IMR-90 (cell line): Measurements from ENCODE around the gene NDP.

ENCODE experiments used
- CEBPB ChIP-seq: IDR thresholded peaks from 2 replicates; pipeline ENCODE4 v1.6.1; 2012; ENCODE audit warnings: low read depth, low read length, improper control_type of control experiment
- CTCF ChIP-seq: conservative IDR thresholded peaks from 2 replicates; pipeline ENCODE4 v1.5.1; 2012; ENCODE audit warnings: mild to moderate bottlenecking, low read depth, low read length, improper control_type of control experiment
- FOS ChIP-seq: fragments of 150-350 bp; IDR thresholded peaks from 2 replicates; pipeline ENCODE4 v1.6.1; 2016; ENCODE audit warnings: low read depth, low read length
- MAFK ChIP-seq: IDR thresholded peaks from 2 replicates; pipeline ENCODE4 v1.6.1; 2012; ENCODE audit warnings: low read depth, low read length, improper control_type of control experiment
- NFE2L2 ChIP-seq: fragments of 150-350 bp; IDR thresholded peaks from 2 replicates; pipeline ENCODE4 v1.6.1; 2016; ENCODE audit warnings: low read depth, mild to moderate bottlenecking, low read length
- POLR2A ChIP-seq: IDR thresholded peaks from 2 replicates; pipeline ENCODE4 v1.6.1; 2012; ENCODE audit warnings: mild to moderate bottlenecking, low read depth, low read length
- RAD21 ChIP-seq: IDR thresholded peaks from 2 replicates; pipeline ENCODE4 v1.6.1; 2012; ENCODE audit warnings: low read length, improper control_type of control experiment
- USF2 ChIP-seq: fragments of 150-350 bp; IDR thresholded peaks from 2 replicates; pipeline ENCODE4 v1.6.1; 2017; ENCODE audit warnings: mild to moderate bottlenecking, antibody characterized with exemption, low read length, low read depth

GRCh38 chrX:43975796-43976195, 2.6 kb upstream of the NDP start:
- no peak for TF ChIP-seq CTCF
- no peak for TF ChIP-seq MAFK
- no peak for TF ChIP-seq POLR2A
- no peak for TF ChIP-seq RAD21
- TF ChIP-seq NFE2L2, result no peak
- TF ChIP-seq CEBPB, result no peak
- no peak for TF ChIP-seq FOS
- no peak for TF ChIP-seq USF2
